HuH-7.5 (cell line): ENCODE measurements around the gene NUCKS1.

Source experiments
- DNase-seq: peaks from one replicate; pipeline ENCODE4 v3.0.0; 2011; ENCODE audit warnings: low spot score

NUCKS1 gene

DNA sequence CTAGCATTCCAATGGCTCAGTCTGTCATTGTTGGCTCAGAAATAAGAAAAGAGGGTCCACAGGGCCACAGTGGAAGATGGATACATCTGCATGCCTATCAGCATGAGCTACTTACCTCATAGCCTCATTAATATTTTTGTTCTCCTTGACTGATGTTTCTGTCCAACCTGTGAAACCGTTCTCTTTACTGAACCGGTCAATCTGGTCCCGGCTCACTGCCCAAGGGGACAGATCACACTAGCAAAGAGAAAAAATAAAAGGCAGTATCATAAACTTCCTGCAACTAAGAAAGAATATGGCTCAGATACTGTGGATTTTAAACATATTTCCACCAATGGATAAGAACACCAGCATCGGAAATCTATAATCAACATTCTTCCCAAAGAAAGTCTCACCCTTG is 20.6 kb upstream of the NUCKS1 start:
- no peak for DNase-seq

DNA sequence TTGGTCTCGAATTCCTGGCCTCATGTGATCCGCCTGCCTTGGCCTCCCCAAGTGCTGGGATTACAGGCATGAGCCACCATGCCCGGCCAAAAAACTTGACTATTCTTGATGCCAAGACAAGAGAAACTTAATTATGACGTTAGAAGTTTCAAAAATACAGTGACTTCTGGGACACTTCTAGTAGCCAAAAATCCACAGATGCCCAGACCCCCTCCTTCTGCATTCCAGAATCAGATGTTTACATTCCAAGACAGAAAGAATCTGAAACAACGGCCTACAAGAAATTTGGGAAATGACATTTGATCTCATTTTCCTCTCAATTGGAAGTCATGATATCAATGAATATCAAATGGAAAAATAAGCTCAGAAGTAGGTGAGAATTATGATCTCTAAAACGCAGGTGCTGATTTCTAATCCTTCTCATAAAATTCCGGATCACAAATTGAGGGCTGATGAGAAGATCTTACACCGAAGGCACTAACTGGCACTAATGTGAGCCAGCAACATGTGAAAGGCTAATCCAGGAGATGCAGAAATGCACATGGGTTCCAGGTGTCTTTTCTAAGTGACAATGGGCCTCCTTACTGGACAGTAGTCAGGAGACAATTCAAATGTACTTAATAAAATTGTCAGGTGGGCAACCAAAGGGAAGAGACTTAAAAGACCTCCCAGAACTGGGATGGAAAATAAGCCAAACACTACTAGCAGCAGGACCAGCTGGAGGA is 19.8 kb upstream of the NUCKS1 start:
- no peak for DNase-seq

DNA sequence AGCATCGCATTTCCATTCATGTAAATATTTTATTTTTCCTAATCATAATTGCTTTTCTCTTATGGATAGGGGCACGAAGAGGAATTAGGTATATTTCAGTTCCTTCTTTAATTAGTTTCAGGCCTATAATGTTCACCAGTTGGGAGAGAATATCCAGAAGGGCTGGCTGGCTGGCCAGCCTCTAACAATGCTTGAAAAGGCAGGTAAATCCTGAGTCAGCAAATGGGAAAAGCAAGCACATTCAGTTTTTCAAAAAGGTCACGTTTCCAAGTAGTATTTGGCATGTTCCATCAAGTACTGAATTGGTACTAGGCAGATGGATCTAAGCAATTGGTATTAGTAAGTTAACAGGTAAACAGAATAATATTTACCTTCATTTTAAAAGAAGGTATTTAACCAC is 17.3 kb upstream of the NUCKS1 start:
- DNase-seq = no peak

DNA sequence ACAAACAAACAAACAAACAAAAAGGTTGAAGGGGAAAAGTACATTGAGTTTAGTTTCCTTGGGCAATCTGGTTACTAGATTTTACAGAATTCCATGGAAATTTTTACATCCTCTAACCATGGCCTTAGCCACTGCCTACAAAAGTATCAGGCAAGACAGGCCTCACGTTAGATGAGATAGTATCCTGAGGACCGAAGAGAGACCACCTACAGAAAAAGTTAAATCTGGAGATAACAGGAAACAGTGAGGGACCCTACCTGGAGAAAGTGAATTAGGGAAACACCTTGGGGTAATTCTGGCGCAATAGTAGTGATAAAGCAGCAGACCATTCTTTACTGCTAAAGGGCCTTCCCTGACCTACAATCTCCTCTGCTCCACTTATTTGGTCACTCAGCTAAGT is 16.6 kb upstream of the NUCKS1 start:
- no peak for DNase-seq

DNA sequence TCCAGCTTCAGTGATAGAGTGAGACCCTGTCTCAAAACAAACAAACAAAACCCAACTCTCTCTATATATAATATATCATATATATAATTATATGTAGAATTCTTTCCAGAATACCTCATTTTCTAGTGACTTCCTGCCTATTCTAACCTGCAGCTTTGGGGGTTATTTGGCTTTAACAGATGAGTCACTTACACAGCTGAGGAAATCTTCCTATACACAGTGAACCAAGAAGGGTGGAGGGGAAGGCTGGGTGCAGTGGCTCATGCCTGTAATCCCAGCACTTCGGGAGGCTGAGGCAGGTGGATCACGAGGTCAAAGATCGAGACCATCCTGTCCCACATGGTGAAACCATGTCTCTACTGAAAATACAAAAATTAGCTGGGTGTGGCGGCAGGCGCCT is 16.1 kb upstream of the NUCKS1 start:
- DNase-seq = no peak

DNA sequence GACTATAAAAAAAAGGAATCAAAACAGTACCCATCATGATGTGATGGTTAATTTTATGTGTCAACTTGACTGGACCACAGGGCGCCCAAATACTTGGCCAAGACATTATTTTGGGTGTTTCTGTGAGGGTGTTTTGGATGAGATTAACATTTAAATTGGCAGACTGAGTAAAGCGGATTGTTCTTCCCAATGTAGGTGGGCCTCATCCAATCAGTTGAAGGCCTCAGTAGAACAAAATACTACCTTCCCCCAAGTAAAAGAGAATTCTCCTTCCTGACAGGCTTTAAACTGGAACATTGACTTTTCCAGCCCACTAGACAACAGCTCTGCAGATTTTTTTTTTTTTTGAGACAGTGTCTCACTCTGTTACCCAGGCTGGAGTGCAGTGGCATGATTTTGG is 14.6 kb upstream of the NUCKS1 start:
- DNase-seq = no peak

DNA sequence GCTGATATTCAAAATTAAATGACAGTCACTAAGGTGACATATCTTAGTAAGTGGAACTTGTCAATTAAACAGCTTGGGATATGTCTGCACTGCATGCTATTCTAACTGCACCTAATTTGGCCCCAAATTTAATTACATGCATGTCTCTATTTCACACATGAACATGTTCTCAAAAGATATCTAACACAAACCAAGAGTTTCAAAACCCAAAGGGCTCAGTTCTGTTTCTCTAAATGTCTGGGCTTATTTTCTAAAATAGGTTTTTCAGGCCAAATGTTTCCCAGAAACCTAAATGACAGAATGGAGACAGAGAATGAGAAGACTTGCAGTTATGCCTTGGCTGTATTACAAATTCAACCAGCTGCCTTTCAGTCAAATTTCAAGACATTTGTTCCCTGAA is 14.0 kb upstream of the NUCKS1 start:
- DNase-seq = no peak

DNA sequence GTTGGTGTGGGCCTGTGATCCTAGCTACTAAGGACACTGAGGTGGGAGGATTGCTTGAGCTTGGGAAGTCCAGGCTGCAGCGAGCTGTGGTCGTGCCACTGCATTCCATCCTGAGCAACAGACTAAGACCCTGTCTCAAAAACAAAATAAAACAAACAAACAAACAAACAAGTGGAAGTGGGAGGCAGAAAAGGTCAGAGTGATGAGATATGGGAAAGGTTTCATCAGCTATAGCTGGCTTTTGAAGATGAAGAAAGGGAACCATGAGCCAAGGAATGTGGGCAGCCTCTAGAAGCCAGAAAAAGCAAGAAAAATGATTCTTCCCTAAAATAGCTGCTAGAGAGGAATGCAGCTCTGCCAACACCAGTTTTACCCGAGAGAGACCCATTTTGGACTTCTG is 10.6 kb upstream of the NUCKS1 start:
- DNase-seq = no peak

DNA sequence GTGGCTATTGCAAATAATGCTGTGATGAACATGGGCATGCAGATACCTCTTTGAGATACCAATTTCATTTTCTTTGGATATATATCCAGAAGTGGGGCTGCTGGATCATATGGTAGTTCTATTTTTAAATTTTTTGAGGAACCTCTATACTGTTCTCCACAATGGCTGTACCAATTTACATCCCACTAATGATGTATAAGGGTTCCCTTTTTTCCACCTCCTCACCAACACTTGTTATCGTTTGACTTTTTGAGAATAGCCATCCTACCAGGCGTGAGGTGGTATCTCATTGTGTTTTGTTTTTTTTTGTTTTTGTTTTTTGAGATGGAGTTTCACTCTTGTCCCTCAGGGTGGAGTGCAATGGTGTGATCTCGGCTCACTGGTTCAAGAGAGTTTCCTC is 6.6 kb upstream of the NUCKS1 start:
- no peak for DNase-seq

DNA sequence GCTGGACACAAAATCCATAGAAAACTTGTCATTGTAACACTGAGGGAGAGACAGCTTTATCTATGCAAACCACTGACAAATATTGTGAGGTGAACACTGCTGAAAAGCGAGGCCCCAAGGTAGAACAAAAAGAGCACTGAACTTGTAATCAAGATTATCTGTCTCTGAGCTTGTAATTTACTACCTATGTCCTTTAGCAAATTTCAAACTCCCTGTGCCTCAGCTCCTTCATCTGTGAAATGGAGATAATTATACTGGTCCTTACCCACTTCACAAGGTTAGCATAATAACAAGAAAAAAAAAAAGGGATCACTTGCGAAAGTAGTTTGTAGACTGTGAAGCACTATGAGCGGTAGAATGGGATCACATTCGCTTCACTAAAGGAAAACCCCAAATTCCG is 4.9 kb upstream of the NUCKS1 start:
- no peak for DNase-seq

DNA sequence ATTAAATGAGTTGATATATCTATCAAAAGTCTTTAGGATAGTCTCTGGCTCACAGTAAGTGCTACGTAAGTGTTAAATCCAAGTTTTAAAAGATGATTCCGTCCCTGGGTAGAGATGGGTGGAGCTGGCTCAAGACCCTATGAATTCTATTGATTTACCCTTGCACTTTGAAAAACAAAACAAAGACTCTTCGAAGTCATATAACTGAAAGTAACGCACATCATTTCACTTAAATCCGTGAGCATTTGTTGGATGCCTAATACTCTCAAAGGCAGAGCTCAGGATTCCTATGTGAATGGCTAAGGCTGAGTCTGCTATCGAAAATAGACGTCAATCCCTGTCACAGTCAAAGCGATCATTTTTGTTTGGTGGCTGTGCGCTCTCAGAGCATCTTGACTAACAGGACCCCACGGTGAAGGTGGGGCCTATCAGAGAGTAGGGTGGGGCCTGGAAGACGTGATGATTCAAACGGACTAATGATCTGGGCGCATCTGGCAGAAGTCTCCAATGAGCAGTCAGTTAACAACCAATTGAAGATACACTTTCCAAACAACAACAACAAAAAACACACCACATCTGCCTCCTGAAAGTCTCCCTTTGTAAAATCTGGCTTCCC is 1.2 kb upstream of the NUCKS1 start:
- DNase-seq = no peak

DNA sequence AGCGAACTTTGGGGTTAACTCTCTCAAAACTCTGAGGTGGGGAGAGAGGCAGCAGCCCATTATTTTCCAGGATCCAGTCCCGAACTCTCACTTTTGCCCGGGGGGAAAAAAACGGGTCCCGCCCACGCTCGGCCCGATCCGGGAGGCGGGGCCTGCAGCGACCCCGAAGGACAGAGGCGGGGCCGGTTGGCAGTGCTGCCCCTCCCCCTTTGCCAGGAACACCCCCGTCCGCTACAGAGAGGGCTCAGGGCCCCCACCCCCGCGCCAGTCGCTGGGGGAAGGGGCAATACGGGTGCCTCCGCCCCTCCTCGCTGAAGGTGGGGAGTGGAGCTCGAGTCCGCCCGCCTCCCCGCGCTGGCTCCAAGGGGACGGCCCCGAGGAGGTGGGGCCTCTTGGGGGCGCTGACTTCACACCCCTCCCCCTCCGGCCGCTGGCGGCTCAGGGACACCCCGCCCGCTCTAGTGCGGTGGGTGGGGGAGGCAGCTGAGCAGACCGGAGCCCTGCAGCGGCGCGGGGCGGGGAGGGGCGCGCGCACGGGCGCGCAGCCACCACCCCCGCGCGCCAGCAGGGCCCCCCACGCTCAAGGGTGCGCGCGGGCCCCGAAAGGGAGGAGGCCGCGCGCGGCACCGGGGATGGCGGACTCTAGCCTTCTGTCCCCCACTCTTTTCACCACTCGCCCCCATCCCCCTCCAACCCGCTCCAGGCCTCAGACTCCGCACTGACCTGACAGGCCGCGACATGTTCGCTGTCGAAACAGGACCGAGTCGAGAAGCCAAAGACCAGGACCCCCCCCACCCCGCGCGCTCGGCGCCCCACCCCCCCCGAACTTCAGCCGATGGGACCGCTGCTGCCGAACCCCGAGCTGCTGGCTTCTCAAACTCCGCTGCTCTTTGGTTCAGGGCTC is 496 bp downstream of the NUCKS1 start:
- peak; percentile 91 for DNase-seq

DNA sequence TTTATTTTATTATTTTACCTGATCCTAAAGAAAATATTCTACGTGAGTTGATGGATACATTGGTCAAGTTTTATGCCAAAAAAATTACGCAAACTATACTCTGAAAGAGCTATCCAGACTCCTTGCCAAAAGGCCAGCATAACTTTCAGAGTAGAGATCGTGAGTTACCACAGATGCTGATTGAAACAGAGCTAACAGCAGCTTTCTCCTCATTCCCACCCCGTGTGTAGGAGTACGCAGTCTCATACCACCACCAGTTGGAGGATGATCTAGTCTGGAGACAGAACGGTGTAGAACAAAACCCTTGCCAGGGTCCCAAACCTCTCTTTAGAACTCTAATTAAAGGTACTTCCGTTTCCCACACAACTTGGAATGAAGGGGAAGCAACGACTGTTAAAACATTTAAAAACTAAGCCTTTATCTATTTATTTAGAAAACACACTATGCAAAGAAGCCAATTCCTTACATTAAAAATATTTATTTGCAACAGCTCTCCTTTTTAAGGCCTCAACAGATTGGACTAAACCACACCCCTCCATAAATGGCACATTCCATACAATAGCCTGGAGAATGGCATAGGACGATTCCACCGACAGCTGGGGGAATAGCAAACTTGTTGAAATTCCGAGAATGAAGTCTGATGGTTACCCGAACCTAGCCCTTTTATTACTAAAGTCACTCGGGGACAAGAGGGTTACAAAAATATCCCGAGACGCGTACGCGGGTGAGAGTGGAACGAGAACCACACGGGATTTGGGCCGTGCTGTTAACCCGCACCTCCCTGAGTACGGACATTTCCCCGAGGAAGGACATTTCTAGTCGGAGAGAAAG is 1.4 kb downstream of the NUCKS1 start:
- DNase-seq = peak; percentile 20

DNA sequence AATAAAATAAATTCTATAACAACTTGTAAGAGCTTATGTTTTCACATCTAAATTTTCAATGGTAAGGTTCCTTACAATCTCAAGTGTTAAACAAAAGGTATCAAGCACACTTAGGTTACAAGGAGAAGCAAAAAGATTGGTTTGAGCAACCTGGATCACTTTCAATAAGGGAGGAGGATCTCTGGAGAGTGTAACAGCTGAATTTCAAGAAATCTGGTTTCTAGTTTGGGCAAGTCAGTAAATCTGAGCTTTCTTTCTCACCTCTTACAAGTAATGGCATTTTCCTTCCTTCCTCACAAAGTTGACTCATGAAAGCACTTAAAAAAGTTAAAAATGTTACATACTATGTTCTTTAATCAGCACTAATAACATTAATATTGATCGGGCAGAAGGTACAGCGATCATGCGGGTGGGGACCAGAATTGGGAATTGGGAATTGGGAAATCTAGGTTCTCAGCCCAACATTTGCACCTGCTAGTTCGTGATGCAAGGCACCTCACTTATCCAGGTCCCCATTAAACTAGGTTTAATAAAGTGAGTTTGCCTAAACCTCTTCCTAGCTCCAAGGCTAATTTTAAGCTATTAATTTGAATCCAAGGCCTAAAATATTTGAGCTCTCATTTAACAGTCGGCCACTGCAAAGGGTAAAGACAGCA is 3.1 kb downstream of the NUCKS1 start:
- no peak for DNase-seq

DNA sequence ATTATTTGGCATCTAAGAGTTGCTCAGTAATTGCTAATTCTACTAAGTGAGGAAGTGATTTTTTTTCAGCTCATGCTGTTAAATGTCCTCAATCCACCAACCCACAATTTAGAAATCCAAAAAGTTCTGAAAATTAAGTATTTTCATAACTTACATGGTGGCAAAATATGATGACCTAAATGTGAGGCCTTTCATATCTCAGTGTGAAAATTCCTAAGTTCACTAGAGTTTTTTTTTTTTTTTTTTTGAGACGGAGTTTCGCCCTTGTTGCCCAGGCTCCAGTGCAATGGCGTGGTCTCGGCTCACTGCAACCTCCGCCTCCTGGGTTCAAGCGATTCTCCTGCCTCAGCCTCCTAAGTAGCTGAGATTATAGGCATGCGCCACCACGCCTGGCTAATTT is 5.6 kb downstream of the NUCKS1 start:
- no peak for DNase-seq

DNA sequence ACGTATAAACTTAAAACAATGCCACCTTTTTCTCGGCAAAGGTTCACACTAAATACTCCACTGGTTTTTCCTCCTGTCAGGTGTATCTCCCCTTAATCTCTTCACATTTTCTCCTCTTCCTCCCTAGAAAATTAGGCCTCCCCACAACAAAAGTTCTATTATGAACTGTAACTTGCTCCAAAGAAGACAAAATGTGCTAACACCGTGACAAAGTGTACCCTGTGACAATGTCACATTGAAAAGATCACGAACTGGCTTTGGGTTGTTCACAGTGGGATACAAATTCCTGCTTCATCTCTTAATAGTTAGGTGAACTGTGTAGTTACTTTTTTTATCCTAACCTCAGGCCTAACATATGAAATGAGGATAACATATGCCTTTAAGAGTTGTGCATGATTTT is 6.0 kb downstream of the NUCKS1 start:
- DNase-seq = no peak

DNA sequence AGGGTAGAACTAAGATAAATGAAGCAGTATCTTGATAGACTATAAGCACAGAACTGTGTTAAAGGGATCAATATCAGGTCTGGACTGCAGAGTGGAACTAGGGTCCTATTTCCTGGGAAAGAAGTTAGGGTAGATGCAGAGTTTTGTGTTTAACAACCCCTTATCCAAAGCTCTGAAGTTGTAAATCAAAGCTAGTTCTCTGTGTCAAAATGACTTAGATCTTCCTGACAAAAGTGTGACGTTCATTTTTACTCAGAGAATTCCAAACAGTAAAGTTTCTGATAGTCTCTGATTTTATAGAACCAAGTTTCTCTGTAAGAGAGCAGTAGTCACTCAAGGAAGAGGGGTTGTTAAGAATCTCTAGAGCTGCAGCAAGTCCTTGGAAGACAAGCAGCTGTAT is 8.3 kb downstream of the NUCKS1 start:
- no peak for DNase-seq

DNA sequence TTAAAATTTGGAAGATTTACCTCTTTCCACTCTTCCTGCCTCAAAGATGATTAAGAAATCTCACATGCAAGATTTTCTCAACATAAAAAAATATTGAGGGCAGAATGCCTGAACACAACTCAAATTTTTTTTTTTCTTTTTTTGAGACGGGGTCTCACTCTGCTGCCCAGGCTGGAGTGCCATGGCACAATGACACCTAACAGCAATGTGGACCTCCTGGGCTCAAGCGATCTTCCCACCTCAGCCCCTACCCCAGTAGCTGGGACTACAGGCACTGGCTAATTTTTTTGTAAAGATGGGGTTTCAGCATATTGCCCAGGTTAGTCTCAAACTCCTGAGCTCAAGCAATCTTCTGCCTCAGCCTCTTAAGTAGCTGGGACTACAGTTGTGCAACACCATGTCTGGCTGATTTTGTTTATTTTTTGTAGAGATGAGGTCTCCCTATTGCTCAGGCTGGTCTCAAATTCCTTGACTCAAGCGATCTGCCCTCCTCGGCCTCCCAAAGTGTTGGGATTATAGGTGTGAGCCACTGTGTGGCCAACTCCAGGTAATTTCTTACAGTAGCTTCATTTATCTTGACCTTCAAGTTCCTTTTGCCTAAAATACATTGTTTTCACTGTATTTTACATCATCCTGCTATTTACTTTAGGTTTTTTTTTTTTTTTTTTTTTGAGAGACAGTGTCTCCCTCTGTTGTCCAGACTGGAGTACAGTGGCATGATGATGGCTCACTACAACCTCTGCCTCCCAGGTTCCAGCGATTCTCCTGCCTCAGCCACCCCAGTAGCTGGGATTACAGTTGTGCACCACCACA is 10.4 kb downstream of the NUCKS1 start:
- DNase-seq = no peak

DNA sequence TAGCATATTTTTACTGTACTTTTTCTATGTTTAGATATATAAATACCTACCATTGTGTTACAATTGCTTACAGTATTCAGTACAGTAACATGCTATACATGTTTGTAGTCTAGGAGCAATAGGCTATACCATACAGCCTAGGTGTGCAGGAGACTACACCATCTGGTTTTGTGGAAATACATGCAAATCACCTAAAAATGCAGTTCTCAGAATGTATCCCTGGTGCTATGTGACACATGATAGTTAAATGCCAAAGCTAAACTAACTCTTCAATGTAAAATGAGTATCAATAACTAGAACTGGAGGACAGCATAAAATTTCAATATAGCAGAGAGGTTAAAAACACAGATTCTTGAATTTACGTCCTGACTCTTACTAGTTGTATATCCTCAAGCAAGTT is 14.8 kb downstream of the NUCKS1 start:
- no peak for DNase-seq

DNA sequence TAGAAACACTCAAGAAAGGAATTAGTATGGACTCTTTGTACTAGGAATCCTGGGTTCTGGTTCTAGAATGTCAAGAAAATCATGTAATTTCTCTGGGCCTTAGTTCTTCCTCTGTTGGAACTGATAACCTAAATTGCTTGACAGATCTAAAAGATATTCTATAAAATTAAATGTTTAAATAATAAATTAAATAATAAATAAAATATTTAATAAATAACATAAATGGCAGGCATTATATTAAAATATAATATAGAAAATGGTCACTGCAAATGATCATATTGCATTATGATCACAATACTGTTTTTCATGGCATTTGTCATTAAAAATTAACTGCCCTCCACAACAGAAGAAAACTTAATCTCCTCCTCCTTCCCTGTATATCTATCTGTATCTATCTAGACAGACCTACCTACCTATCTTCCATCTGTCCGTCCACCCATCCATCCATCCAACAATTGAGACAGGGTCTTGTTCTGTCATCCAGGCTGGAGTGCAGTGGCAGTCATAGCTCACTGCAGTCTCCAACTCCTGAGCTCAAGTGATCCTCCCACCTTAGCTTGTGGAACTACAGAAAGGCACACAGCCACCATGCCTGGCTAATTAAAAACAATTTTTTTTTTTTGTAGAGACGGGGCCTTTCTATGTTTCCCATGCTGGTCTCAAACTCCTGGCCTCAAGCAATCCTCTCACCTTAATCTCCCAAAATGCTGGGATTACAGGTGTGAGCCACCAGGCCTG is 16.4 kb downstream of the NUCKS1 start:
- DNase-seq = no peak
